Endodermal cell (in vitro differentiated cells): Measurements from ENCODE around the gene PTGS1. TPM values are rescaled to one million over a fixed set of nuclear protein-coding genes. Genes with fewer than 3 reads are reported as not detected.
"Not testable (repeated sequence)": the region's sequence is repeated elsewhere in the genome, so short reads cannot be mapped to it uniquely, and the experiment has no call there.

Experiments
- DNase-seq: peaks from one replicate; pipeline ENCODE4 v3.0.0-alpha.2; 2017
- H3K27ac ChIP-seq: 2 replicates; pipeline ENCODE4 v1.5.1; 2013; ENCODE audit warnings: mild to moderate bottlenecking, low read depth, low read length, moderate library complexity
- H3K27me3 ChIP-seq: 2 replicates; pipeline ENCODE4 v1.6.1; 2013; ENCODE audit warnings: mild to moderate bottlenecking, low read length, moderate library complexity; ENCODE audit not compliant: insufficient read depth, control insufficient read depth, poor library complexity, severe bottlenecking
- H3K36me3 ChIP-seq: 2 replicates; pipeline ENCODE4 v1.7.0; 2013; ENCODE audit warnings: mild to moderate bottlenecking, low read length, moderate library complexity; ENCODE audit not compliant: control insufficient read depth, insufficient read depth
- H3K4me1 ChIP-seq: one replicate; pipeline ENCODE4 v1.7.0; 2013; ENCODE audit warnings: low read length; ENCODE audit not compliant: control insufficient read depth, insufficient read depth
- H3K4me3 ChIP-seq: 2 replicates; pipeline ENCODE4 v1.5.1; 2013; ENCODE audit warnings: mild to moderate bottlenecking, low read length, moderate library complexity
- H3K9ac ChIP-seq: 2 replicates; pipeline ENCODE4 v1.6.1; 2013; ENCODE audit warnings: mild to moderate bottlenecking, low read length, moderate library complexity; ENCODE audit not compliant: poor library complexity, severe bottlenecking; ENCODE audit errors: extremely low read depth
- H3K9me3 ChIP-seq: 2 replicates; pipeline ENCODE4 v1.6.1; 2013; ENCODE audit warnings: mild to moderate bottlenecking, low read length, moderate library complexity; ENCODE audit not compliant: control insufficient read depth
- H3K27ac Mint-ChIP-seq: 2 replicates; pipeline ENCODE4 v1.8.0; 2020; ENCODE audit warnings: mixed read lengths
- H3K27me3 Mint-ChIP-seq: 2 replicates; pipeline ENCODE4 v1.8.0; 2021; ENCODE audit warnings: mild to moderate bottlenecking, mixed read lengths; ENCODE audit not compliant: insufficient read depth
- H3K36me3 Mint-ChIP-seq: 2 replicates; pipeline ENCODE4 v1.8.0; 2020; ENCODE audit warnings: low read depth, mixed read lengths
- H3K4me1 Mint-ChIP-seq: 2 replicates; pipeline ENCODE4 v1.8.0; 2020; ENCODE audit warnings: mixed read lengths
- H3K4me3 Mint-ChIP-seq: 2 replicates; pipeline ENCODE4 v1.8.0; 2020; ENCODE audit warnings: mild to moderate bottlenecking, moderate library complexity, mixed read lengths
- H3K9me3 Mint-ChIP-seq: 2 replicates; pipeline ENCODE4 v1.8.0; 2020; ENCODE audit warnings: mild to moderate bottlenecking, mixed read lengths
- CTCF ChIP-seq: fragments of 200-600 bp; sonication (generic); conservative IDR thresholded peaks from 2 replicates; pipeline ENCODE4 v1.5.0; 2021; ENCODE audit warnings: antibody characterized with exemption, mild to moderate bottlenecking
- WGBS, 2 experiments: methylation state at CpG; one replicate each; pipeline versions ENCODE4 v1.1.5 to v1.1.7; 2013; ENCODE audit warnings: missing lambda C conversion rate in 2 of 2, mixed read lengths in 1 of 2; ENCODE audit not compliant: insufficient coverage in 1 of 2, insufficient read length in 1 of 2; 5-methylcytosine and 5-hydroxymethylcytosine counted together
- total RNA-seq, 2 donors: library from RNA; stranded (reverse); fragmentation: NEBNext Ultra II Directional in 1 of 2; extraction: Animal tissue kit (Norgen Biotek cat#: 25700) in 1 of 2; gene quantifications; 2 replicates in 1 of 2; 3 replicates in 1 of 2; pipeline ENCODE4 v1.2.1, GENCODE V29; 2021

PTGS1 gene
- total RNA-seq, 2 donors from 2014 or later, result 0.84 to 1.1 TPM

GRCh38 chr9:122325124-122325523 is 45.7 kb upstream of the PTGS1 start:
- Mint-ChIP-seq H3K9me3 (no peaks in the 10 kb centered on the region), H3K36me3 (peaks cover 20% of the 10 kb centered on the region), H3K27me3 (no peaks in the 10 kb centered on the region), H3K27ac (no peak overlapping the region), H3K4me1 (peaks cover 15% of the 10 kb centered on the region), H3K4me3 (no peak overlapping the region)
- DNase-seq, result peak; percentile 2
- H3K27me3 ChIP-seq, result no peaks in the 10 kb centered on the region
- H3K4me1 ChIP-seq, result peaks cover 8% of the 10 kb centered on the region
- no peak overlapping the region for H3K4me3 ChIP-seq
- no peaks in the 10 kb centered on the region for H3K9me3 ChIP-seq
- TF ChIP-seq CTCF, result no peak
- H3K36me3 ChIP-seq, result peaks cover 26% of the 10 kb centered on the region
- no peak overlapping the region for H3K9ac ChIP-seq
- H3K27ac ChIP-seq, result no peak overlapping the region
- 80 to 91% methylated on average over 1 of the region's 1 CpG for WGBS, 2 experiments

DNA sequence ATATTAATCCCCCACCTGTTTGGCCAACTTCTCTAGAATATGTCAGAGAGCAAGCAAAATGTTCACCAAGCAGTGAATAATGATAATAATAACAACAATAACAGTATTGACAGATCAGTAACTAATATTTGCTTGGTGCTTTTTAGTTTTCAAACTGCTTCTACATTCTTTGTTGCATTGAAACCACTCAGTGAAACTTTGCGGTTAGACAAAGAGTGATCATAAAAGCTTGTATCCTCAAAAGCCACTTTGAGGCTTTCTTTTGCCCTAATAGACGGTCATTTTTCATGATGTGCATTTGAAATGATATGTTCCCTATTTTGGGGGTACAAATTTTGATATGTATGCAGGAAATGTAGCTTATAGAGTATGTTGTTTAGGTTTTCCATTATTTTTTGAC is 43.6 kb upstream of the PTGS1 start:
- Histone ChIP-seq H3K27me3 (no peaks in the 10 kb centered on the region), H3K36me3 (peaks cover 26% of the 10 kb centered on the region), H3K9me3 (no peaks in the 10 kb centered on the region), H3K4me1 (peaks cover 10% of the 10 kb centered on the region), H3K4me3 (no peak overlapping the region), H3K9ac (no peak overlapping the region), H3K27ac (no peak overlapping the region)
- H3K4me1 Mint-ChIP-seq, result peaks cover 27% of the 10 kb centered on the region
- 97 to 100% methylated on average over 2 of the region's 2 CpGs for WGBS, 2 experiments
- H3K4me3 Mint-ChIP-seq, result no peak overlapping the region
- no peak for DNase-seq
- H3K27me3 Mint-ChIP-seq, result no peaks in the 10 kb centered on the region
- TF ChIP-seq CTCF, result no peak
- no peaks in the 10 kb centered on the region for H3K9me3 Mint-ChIP-seq
- H3K27ac Mint-ChIP-seq, result no peak overlapping the region
- peaks cover 18% of the 10 kb centered on the region for H3K36me3 Mint-ChIP-seq

DNA sequence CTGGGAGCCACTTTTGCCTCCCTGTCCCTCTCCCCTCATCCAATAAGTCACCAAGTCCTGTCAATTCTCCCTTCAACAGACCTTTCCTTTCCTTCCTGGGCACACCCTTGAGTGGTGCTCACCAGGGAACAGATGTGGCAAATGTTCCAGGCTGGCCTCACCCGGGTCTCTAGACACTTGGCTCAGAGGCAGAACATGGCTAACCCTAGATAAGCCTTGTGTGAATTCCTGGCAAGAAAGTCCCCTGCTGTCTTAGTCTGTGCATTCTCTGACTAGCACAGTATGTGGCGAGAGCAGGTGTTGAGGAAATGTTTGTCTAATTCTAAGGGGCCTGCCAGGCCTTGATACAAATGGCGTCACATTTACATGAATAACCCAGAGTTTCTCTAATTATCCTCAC is 41.2 kb upstream of the PTGS1 start:
- H3K4me3 Mint-ChIP-seq, result no peak overlapping the region
- no peak overlapping the region for H3K27ac Mint-ChIP-seq
- H3K4me1 Mint-ChIP-seq, result peaks cover 32% of the 10 kb centered on the region
- no peaks in the 10 kb centered on the region for H3K9me3 Mint-ChIP-seq
- no peaks in the 10 kb centered on the region for H3K9me3 ChIP-seq
- H3K4me3 ChIP-seq, result no peak overlapping the region
- H3K4me1 ChIP-seq, result peaks cover 10% of the 10 kb centered on the region
- no peak overlapping the region for H3K27ac ChIP-seq
- no peak overlapping the region for H3K9ac ChIP-seq
- no peaks in the 10 kb centered on the region for H3K27me3 ChIP-seq
- H3K36me3 Mint-ChIP-seq, result peaks cover 3% of the 10 kb centered on the region
- WGBS, 2 experiments, result 90 to 100% methylated on average over 2 to 3 of the region's 3 CpGs
- H3K27me3 Mint-ChIP-seq, result no peaks in the 10 kb centered on the region
- H3K36me3 ChIP-seq, result peaks cover 6% of the 10 kb centered on the region
- DNase-seq, result no peak
- TF ChIP-seq CTCF, result no peak

DNA sequence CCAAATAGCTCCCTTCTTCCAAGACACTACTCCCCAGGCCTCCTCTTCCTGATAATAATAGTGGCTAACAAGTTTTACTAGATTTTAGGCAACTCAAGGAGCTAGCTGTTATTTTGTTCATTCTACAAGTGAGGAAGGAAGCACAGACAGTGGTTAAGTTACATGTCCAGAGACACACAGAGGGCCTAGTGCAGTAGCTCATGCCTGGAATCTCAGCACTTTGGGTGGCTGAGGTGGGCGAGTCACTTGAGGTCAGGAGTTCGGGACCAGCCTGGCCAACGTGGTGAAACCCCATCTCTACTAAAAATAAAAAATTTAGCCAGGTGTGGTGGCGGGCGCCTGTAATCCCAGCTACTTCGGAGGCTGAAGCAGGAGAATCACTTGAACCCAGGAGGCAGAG is 40.4 kb upstream of the PTGS1 start:
- H3K4me3 Mint-ChIP-seq, DNase-seq, H3K36me3 ChIP-seq, H3K9ac ChIP-seq, H3K4me3 ChIP-seq, H3K27me3 Mint-ChIP-seq, H3K27ac ChIP-seq, H3K9me3 Mint-ChIP-seq, H3K27me3 ChIP-seq, H3K9me3 ChIP-seq, H3K36me3 Mint-ChIP-seq: not testable (repeated sequence)
- Mint-ChIP-seq H3K4me1 (peaks cover 32% of the 10 kb centered on the region), H3K27ac (peak overlapping the region; percentile 38)
- 90 to 94% methylated on average over 3 to 6 of the region's 6 CpGs for WGBS, 2 experiments
- H3K4me1 ChIP-seq, result peaks cover 10% of the 10 kb centered on the region
